Lower leg skin (tissue), 4 donors: ENCODE measurements around the gene KCNK13. TPM values are rescaled to one million over a fixed set of nuclear protein-coding genes. Genes with fewer than 3 reads are reported as not detected.
"Not testable (repeated sequence)": the region's sequence is repeated elsewhere in the genome, so short reads cannot be mapped to it uniquely, and the experiment has no call there.

Source experiments
- DNase-seq, 2 donors: peaks; one replicate each; pipeline ENCODE4 v3.0.0-alpha.2; 2019; ENCODE audit warnings: low spot score in 2 of 2
- H3K4me3 ChIP-seq: fragments of 200-600 bp; sonication (generic); 2 replicates; pipeline ENCODE4 v1.5.1; 2017; ENCODE audit warnings: mild to moderate bottlenecking, low read depth; ENCODE audit not compliant: poor library complexity, severe bottlenecking
- CTCF ChIP-seq, 3 donors: fragments of 450-650 bp; IDR thresholded peaks; one replicate each; pipeline ENCODE4 v1.5.1; 2016; ENCODE audit warnings: antibody characterized with exemption in 3 of 3, mild to moderate bottlenecking in 3 of 3, moderate library complexity in 2 of 3
- POLR2A ChIP-seq, 2 donors: fragments of 450-650 bp; IDR thresholded peaks; one replicate each; pipeline ENCODE4 v1.6.1; 2016 to 2017; ENCODE audit warnings: antibody characterized with exemption in 2 of 2, mild to moderate bottlenecking in 1 of 2, moderate library complexity in 1 of 2
- WGBS, 2 donors: methylation state at CpG; one replicate each; pipeline ENCODE4 v1.1.5; 2018; 5-methylcytosine and 5-hydroxymethylcytosine counted together
- intact Hi-C: fragments of 100-400 bp; cut with DNase I; formaldehyde crosslinking; loops from one replicate; pipeline ENCODE4 v1.15.0; 2023; ENCODE audit warnings: low total_unique reads
- total RNA-seq, 4 donors: library from RNA; depleted of rRNA; stranded (reverse); fragments of >200 nt; gene quantifications; one replicate each; pipeline ENCODE4 v1.1.0, GENCODE V29; 2016

Gene KCNK13
- total RNA-seq, 4 donors from 2014 or later, result 0.12 to 0.46 (median 0.16) TPM; not detected in 1

- intact Hi-C loops, result no loop called here
- no peak for DNase-seq
- H3K4me3 ChIP-seq, result no peak overlapping the region
- WGBS, 2 donors, result 79 to 82% methylated on average over 5 of the region's 5 CpGs
- TF ChIP-seq POLR2A (IDR thresholded peaks at IDR 0.05), result no peak
- TF ChIP-seq CTCF (IDR thresholded peaks at IDR 0.05), result no peak
Measured at GRCh38 chr14:90191154-90191553, 129.4 kb downstream of the KCNK13 start.

GRCh38 chr14:90191585-90191984, 129.8 kb downstream of the KCNK13 start:
- 79 to 84% methylated on average over 7 of the region's 7 CpGs for WGBS, 2 donors

GRCh38 chr14:90193925-90194324, 132.1 kb downstream of the KCNK13 start:
- TF ChIP-seq POLR2A (IDR thresholded peaks at IDR 0.05) (no peak), CTCF (IDR thresholded peaks at IDR 0.05) (no peak)
- WGBS, 2 donors, result 67 to 71% methylated on average over 9 of the region's 9 CpGs
- no peak for DNase-seq
- intact Hi-C loops, result no loop called here
- H3K4me3 ChIP-seq, result no peak overlapping the region

More at GRCh38 chr14:90191585-90191984, 129.8 kb downstream of the KCNK13 start:
- DNase-seq, result no peak
- no peak for TF ChIP-seq CTCF (IDR thresholded peaks at IDR 0.05)
- no peak for TF ChIP-seq POLR2A (IDR thresholded peaks at IDR 0.05)
- intact Hi-C loops, result no loop called here
- no peak overlapping the region for H3K4me3 ChIP-seq

- intact Hi-C loops, result no loop called here
- H3K4me3 ChIP-seq, result no peak overlapping the region
- no peak for TF ChIP-seq CTCF (IDR thresholded peaks at IDR 0.05)
- no peak for TF ChIP-seq POLR2A (IDR thresholded peaks at IDR 0.05)
- no peak for DNase-seq
- WGBS, 2 donors, result 88 to 90% methylated on average over 5 of the region's 5 CpGs
Measured at GRCh38 chr14:90194706-90195105, 132.9 kb downstream of the KCNK13 start.

- intact Hi-C loops, result no loop called here
- 75 to 76% methylated on average over 12 of the region's 12 CpGs for WGBS, 2 donors
- H3K4me3 ChIP-seq, result no peak overlapping the region
- TF ChIP-seq CTCF (IDR thresholded peaks at IDR 0.05), result no peak
- DNase-seq, result no peak
Measured at GRCh38 chr14:90198541-90199060, 136.8 kb downstream of the KCNK13 start.

GRCh38 chr14:90200546-90200945, 138.8 kb downstream of the KCNK13 start:
- DNase-seq, H3K4me3 ChIP-seq, intact Hi-C loops: not testable (repeated sequence)
- 75 to 79% methylated on average over 4 of the region's 4 CpGs for WGBS, 2 donors
